ENCODE results near the gene B3GNT7. TPM values are rescaled to one million over a fixed set of nuclear protein-coding genes. Genes with fewer than 3 reads are reported as not detected.

The B3GNT7 gene
- total and polyA plus RNA-seq, 4 donors = 0.74 to 1.7 (median 1.0) TPM

GRCh38 chr2:231397928-231398294 lies 2.4 kb downstream of the B3GNT7 start:
- TF ChIP-seq FOXA1 (IDR thresholded peaks at IDR 0.05) (no peak), GABPA (IDR thresholded peaks at IDR 0.05 in 1 of 2, conservative IDR thresholded peaks at IDR 0.05 in 1 of 2) (no peak), REST (IDR thresholded peaks at IDR 0.05) (no peak), FOXA2 (IDR thresholded peaks at IDR 0.05) (no peak)
- TF ChIP-seq, protein P1, sequence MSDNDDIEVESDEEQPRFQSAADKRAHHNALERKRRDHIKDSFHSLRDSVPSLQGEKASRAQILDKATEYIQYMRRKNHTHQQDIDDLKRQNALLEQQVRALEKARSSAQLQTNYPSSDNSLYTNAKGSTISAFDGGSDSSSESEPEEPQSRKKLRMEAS (IDR thresholded peaks at IDR 0.05) = no peak
- Histone ChIP-seq H3K27ac (ENCODE audit: low read depth in 1 of 2, low read length in 2 of 2) (no peak overlapping the region), H3K9me3 (ENCODE audit: control insufficient read depth in 4 of 4, low read length in 3 of 4) (no peaks in the 10 kb centered on the region), H3K4me3 (ENCODE audit: low read depth in 1 of 3, low read length in 3 of 3) (no peak overlapping the region), H3K9ac (ENCODE audit: low read depth in 1 of 2, low read length in 2 of 2) (no peak overlapping the region), H3K36me3 (ENCODE audit: control insufficient read depth in 4 of 4, insufficient read depth in 3 of 4, low read depth in 1 of 4, low read length in 3 of 4) (no peaks in the 10 kb centered on the region), H3K27me3 (ENCODE audit: control insufficient read depth in 4 of 4, insufficient read depth in 4 of 4, low read length in 3 of 4) (peaks cover 0 to 3% (median 0%) of the 10 kb centered on the region in 4 donors), H3K4me1 (ENCODE audit: control insufficient read depth in 4 of 4, insufficient read depth in 4 of 4, low read length in 3 of 4) (peaks cover 6 to 9% (median 6%) of the 10 kb centered on the region in 4 donors)
- DNase-seq (ENCODE audit: low spot score) = no peak
- 98% methylated on average over 28 of the region's 28 CpGs for WGBS

DNA sequence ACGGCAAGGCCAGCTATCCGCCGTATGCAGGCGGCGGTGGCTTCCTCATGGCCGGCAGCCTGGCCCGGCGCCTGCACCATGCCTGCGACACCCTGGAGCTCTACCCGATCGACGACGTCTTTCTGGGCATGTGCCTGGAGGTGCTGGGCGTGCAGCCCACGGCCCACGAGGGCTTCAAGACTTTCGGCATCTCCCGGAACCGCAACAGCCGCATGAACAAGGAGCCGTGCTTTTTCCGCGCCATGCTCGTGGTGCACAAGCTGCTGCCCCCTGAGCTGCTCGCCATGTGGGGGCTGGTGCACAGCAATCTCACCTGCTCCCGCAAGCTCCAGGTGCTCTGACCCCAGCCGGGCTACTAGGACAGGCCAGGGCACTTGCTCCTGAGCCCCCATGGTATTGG lies 3.1 kb downstream of the B3GNT7 start:
- peaks cover 0 to 3% (median 0%) of the 10 kb centered on the region in 4 donors for H3K27me3 ChIP-seq (ENCODE audit: control insufficient read depth in 4 of 4, insufficient read depth in 4 of 4, low read length in 3 of 4)
- no peak for TF ChIP-seq SP1 (IDR thresholded peaks at IDR 0.05)
- no peak for TF ChIP-seq RAD21 (IDR thresholded peaks at IDR 0.05)
- H3K9ac ChIP-seq (ENCODE audit: low read depth in 1 of 2, low read length in 2 of 2) = no peak overlapping the region
- H3K4me1 ChIP-seq (ENCODE audit: control insufficient read depth in 4 of 4, insufficient read depth in 4 of 4, low read length in 3 of 4) = peaks cover 6 to 9% (median 6%) of the 10 kb centered on the region in 4 donors
- no peaks in the 10 kb centered on the region for H3K9me3 ChIP-seq (ENCODE audit: control insufficient read depth in 4 of 4, low read length in 3 of 4)
- no peak overlapping the region for H3K27ac ChIP-seq (ENCODE audit: low read depth in 1 of 2, low read length in 2 of 2)
- WGBS = 97% methylated on average over 27 of the region's 27 CpGs
- no peak for DNase-seq (ENCODE audit: low spot score)
- no peaks in the 10 kb centered on the region for H3K36me3 ChIP-seq (ENCODE audit: control insufficient read depth in 4 of 4, insufficient read depth in 3 of 4, low read depth in 1 of 4, low read length in 3 of 4)
- no peak overlapping the region for H3K4me3 ChIP-seq (ENCODE audit: low read depth in 1 of 3, low read length in 3 of 3)

- Histone ChIP-seq H3K9me3 (ENCODE audit: control insufficient read depth in 4 of 4, low read length in 3 of 4) (no peaks in the 10 kb centered on the region), H3K27ac (ENCODE audit: low read depth in 1 of 2, low read length in 2 of 2) (no peak overlapping the region), H3K36me3 (ENCODE audit: control insufficient read depth in 4 of 4, insufficient read depth in 3 of 4, low read depth in 1 of 4, low read length in 3 of 4) (no peaks in the 10 kb centered on the region), H3K9ac (ENCODE audit: low read depth in 1 of 2, low read length in 2 of 2) (no peak overlapping the region), H3K4me1 (ENCODE audit: control insufficient read depth in 4 of 4, insufficient read depth in 4 of 4, low read length in 3 of 4) (peaks cover 6 to 9% (median 6%) of the 10 kb centered on the region in 4 donors), H3K27me3 (ENCODE audit: control insufficient read depth in 4 of 4, insufficient read depth in 4 of 4, low read length in 3 of 4) (peaks cover 0 to 3% (median 0%) of the 10 kb centered on the region in 4 donors), H3K4me3 (ENCODE audit: low read depth in 1 of 3, low read length in 3 of 3) (no peak overlapping the region)
- no peak for DNase-seq (ENCODE audit: low spot score)
- 92% methylated on average over 23 of the region's 23 CpGs for WGBS
- TF ChIP-seq, protein P1 (IDR thresholded peaks at IDR 0.05) = no peak
- TF ChIP-seq JUND (IDR thresholded peaks at IDR 0.05) (no peak), SP1 (IDR thresholded peaks at IDR 0.05) (no peak), EGR1 (IDR thresholded peaks at IDR 0.05; ENCODE audit: low read depth in 2 of 2) (no peak), RAD21 (IDR thresholded peaks at IDR 0.05) (no peak), TAF1 (conservative IDR thresholded peaks at IDR 0.05) (no peak), YY1 (IDR thresholded peaks at IDR 0.05) (no peak), RXRA (IDR thresholded peaks at IDR 0.05) (no peak), FOXA2 (IDR thresholded peaks at IDR 0.05) (no peak), FOXA1 (IDR thresholded peaks at IDR 0.05) (no peak), HNF4A (conservative IDR thresholded peaks at IDR 0.05) (no peak), HNF4G (IDR thresholded peaks at IDR 0.05) (no peak), CTCF (IDR thresholded peaks at IDR 0.05; ENCODE audit: low read depth, low read length, missing input control) (no peak)
- TF ChIP-seq, protein P2, sequence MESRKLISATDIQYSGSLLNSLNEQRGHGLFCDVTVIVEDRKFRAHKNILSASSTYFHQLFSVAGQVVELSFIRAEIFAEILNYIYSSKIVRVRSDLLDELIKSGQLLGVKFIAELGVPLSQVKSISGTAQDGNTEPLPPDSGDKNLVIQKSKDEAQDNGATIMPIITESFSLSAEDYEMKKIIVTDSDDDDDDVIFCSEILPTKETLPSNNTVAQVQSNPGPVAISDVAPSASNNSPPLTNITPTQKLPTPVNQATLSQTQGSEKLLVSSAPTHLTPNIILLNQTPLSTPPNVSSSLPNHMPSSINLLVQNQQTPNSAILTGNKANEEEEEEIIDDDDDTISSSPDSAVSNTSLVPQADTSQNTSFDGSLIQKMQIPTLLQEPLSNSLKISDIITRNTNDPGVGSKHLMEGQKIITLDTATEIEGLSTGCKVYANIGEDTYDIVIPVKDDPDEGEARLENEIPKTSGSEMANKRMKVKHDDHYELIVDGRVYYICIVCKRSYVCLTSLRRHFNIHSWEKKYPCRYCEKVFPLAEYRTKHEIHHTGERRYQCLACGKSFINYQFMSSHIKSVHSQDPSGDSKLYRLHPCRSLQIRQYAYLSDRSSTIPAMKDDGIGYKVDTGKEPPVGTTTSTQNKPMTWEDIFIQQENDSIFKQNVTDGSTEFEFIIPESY (IDR thresholded peaks at IDR 0.05) = no peak
Measured at GRCh38 chr2:231399046-231399852, 3.7 kb downstream of the B3GNT7 start.

Data from liver (tissue), 9 donors.